Stimulated activated CD8-positive, alpha-beta memory T cell treated with anti-CD3 and anti-CD28 coated beads, Interleukin-15, amount 100 ng/mL, for 1 hour (primary cell): Measurements from ENCODE around the gene PPARA.

Experiments
- DNase-seq: peaks from one replicate; pipeline ENCODE4 v3.0.0-alpha.2; 2020; ENCODE audit warnings: low read depth

PPARA gene

DNA sequence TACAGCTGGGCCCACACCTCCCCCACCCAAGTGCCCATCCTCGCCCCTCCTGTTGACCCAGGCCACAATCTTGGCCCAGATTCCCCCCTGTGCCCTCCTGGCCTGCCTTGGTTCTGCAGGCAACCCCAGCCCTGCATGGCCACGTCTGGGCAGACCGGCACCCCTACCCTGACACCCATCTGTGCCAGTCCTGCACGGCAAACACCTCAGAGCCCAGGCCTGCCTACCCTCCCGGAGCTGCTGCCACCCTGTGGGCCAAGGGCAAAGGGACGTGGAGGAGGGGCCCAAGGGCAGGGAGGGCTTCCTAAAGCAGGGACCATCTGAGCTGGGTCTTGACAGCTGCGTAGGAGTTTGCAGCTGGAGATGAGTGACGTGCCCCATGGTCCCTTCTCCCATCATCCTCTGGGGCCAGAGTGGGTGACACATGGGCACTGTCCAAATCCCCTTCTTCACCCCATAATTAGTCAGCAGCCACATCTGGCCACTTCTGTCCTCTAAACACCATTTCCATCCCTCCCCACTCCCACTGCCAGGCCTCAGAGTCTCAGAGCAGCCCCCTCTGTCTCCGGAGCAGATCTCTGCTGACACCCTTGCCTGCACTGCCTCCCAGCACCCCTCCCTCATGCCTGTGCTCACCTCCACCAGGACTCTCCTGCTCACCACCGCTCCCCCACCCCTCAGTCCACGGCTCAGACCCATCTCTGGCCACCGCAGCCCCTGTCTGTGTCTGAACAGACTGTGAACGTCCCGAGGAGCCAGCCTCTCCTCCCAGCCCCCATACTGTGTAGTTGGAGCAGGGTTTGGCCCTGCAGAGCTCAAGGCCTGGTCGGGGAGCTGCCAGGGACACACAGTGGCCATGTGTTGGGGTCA, 35.6 kb upstream of the PPARA start:
- DNase-seq: no peak

DNA sequence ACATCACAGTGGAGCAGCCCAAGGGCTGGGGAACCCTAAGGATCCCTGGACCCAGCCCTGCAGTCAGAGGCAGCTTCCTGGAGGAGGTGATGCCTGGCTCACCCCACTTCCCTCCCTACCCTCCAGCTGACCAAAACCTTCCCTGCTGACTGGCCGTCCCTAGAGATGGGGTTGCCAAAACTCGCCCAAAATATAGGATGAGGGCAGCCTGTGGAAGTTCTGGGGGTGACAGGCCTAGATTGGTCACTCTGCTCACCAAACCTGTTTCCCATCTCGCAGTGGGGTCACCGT, 35.0 kb upstream of the PPARA start:
- no peak for DNase-seq

GRCh38 chr22:46115755-46116490, 34.4 kb upstream of the PPARA start:
- DNase-seq: no peak

GRCh38 chr22:46116491-46116958, 33.8 kb upstream of the PPARA start:
- DNase-seq: peak; percentile 74

- no peak for DNase-seq
Observed at GRCh38 chr22:46117206-46118199, 32.8 kb upstream of the PPARA start.

DNA sequence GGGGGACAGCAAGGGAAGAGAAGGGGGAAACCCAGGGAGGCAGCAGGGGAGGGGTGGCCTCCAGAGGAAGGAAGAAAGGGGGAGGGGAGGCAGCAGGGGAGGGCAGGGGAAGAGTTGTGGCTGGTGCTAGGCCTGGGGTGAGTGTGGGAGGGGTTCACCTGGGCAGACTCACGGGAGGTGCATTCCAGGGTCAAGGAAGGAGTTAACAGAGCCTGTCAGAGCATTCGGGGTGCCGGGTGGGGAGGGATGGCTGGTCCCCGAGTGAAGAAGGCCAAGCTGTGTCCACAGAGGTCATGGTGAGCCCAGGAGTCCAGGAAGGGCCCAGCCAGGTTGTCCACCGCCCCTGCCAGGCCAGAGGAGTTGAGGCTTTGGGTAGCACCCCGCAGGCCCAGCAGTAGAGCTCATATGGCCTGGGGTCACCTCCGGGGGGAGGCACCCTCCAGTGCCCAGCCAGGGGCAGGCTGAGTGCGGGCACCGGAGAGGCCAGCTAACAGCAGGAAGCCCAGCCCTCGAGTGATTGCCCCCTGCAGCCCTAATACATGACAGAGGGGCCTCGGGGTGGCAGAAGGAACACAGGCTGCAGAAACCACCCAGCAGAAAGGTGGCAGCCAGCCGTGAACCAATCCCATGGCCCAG, 31.1 kb upstream of the PPARA start:
- no peak for DNase-seq

DNA sequence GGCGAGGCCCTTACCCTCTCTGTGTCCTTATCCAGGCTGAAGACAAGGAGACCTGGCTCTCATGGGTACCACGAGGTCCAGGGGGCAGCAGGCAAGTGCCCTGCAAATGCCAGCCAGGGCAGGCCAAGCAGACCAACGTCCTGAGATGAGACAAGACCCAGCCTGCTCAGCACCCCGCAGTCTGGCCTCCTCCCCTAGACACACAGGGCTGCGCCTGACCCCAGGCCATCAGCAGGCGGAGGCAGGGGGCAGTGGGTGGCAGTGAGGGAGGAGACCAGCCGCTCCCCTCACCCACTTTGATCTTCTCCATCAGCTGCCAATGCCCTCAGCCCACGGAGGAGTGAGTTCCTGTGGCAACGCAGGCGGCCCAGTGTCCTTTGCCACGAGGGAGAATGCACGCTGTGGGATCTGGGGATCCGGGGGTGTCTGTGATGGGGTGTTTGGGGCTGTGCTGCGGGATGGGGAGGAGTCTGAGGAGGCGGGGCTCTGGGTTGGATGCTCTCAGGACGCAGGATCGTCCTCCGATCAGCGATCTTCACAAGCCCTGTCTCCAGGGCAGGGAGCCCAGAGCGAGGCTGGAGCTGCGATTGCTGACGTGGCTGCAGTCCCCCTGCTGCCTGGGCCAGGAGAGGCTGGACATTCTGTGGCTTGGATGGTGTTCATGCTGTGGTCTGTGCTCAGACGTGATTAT, 30.5 kb upstream of the PPARA start:
- no peak for DNase-seq

GRCh38 chr22:46120420-46120737, 29.9 kb upstream of the PPARA start:
- DNase-seq: no peak

DNA sequence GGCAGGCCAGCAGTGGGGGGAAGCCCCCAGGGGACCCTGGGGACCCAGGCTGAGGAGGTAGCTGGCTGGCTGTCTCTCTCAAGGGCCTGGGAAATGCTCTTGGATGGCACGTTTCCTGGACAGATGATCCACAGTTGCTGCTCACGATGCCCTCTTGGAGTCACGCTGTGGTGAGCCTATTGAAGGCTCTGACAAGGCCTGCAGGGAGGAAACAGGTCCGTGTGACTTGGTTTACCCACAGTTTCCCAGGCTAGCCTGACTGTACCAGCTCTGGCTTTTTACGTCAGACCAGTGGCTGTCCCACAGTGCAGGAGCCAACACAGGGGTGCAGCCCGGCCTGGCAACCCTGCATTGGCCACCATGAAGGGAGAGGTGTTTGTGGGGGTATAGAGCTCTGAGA, 29.2 kb upstream of the PPARA start:
- DNase-seq: no peak

- DNase-seq: no peak
Observed at GRCh38 chr22:46121523-46122287, 28.6 kb upstream of the PPARA start.

- peak; percentile 46 for DNase-seq
Observed at GRCh38 chr22:46122511-46122971, 27.8 kb upstream of the PPARA start.

DNA sequence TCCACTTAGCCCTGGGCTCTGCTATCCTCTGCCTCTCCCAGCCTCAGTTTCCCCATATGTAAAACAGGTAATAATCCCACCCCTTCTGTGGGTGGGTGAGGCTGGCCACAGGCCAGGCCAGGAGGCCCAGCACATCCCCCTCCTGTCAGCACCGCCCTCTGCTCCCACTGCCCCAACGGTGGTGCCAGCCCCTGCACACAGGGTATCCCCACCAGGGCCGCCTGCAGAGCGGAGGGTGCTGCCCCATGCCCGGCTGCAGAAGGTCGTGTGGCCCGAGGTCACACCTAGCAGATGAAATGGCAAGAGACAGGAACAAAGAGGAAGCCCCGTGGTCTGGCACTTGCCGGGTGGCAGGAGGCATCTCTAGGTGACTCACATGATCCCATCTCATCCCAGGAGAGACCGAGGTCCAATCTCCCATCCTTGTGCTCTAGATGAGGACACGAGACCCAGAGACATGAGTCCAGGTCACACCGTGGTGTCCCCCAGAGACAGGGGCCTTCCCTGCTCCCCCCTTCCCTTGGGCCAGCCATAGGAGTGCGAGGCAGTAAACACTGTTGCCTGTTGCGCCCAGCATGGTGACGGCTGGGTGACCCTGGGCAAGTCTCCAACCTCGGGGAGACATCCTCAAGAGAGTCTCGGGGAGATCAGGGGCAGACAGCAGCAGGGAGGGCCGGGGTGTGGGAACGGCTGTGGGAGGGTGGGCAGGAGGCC, 27.2 kb upstream of the PPARA start:
- no peak for DNase-seq

- no peak for DNase-seq
Observed at GRCh38 chr22:46123694-46124382, 26.5 kb upstream of the PPARA start.

DNA sequence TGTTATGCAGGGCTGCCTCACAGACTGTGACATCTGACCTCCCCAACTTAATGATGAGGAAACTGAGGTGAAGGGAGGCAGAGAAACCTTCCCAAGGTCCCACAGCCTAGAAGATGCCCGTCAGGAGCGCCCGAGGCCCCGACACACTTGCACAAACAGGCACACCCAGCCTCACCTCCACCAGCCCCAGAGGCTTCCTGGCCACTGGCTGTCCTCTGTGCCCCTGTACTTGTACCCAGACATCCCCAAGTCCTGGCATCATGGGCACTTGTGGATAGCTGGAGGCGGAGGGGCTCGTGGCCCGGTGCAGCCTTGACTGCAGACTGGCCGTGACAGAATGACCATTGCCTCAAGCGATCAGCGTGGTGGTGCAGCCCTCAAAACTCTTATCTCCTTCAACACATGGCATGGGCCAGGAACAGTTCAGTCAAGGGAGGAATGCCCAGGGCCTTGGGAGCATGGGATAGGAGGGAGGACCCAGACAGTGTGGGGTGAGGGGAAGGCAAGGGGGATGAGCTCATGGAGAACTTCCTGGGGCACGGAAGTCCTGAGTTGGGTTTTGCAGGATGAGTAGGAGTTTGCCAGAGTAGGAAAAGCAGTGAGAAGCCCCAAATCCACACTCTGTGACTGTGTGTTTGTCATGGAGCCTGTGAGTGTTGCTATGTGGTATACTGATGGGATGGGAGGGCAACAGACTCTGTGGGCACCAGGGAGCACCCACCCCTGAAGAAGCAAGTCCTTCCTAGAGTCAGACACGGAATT, 25.8 kb upstream of the PPARA start:
- DNase-seq: no peak

DNA sequence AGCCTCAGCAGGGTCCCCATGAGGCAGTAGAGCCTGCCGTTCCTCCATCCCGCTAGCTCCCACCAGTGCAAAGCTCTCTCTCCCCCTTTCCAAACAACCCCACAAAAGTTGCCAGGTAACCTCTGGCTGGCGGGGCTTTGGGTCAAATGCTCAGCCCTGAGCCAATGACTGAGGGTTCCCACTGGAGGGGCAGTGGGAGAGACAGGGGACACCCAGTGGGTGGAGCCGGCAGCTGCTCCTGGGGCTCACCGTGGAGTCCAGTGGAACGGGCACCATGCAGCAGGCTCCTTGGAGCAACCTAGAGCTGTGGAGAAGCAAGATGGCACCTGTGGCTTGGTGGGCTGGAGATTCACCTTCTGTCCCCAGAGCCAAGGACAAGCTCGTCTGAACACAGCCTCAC, 25.0 kb upstream of the PPARA start:
- DNase-seq: no peak

GRCh38 chr22:46125816-46126765, 24.2 kb upstream of the PPARA start:
- DNase-seq: no peak

DNA sequence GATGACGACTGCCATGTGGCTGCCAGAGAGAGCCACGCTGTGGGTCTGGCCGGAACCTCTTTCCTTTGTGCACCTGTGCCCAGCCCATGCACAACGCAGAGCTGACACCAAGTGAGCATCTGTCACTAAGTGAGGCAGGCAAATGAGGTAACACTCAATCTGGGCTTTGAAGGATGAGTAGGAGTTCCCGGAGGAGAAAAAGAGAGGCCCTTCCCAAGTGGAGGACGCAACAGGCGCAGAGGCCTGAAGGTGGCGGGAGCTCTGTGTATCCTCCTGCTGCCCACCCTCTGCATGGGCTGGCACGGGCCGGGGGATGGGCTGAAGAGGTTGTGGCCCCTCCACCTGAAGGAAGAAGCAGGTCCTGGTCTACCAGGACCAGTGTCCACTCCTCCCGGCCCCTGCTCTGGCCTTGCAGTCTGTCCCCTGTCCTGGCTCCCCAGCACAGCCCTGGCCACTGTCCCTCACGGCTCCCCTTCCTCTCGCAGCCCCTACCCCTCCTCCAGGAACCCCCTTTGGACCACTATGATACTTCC, 23.4 kb upstream of the PPARA start:
- no peak for DNase-seq
